GM21360 (cell line): Measurements from ENCODE around the gene RFPL3.
"Not testable (repeated sequence)": the region's sequence is repeated elsewhere in the genome, so short reads cannot be mapped to it uniquely, and the experiment has no call there.

ENCODE experiments used
- ATAC-seq: cut with Tn5 transposase; IDR thresholded peaks from one replicate; pipeline ENCODE4 v1.9.1; 2021; ENCODE audit warnings: mild to moderate bottlenecking, moderate library complexity; ENCODE audit not compliant: unreplicated experiment

RFPL3 gene

DNA sequence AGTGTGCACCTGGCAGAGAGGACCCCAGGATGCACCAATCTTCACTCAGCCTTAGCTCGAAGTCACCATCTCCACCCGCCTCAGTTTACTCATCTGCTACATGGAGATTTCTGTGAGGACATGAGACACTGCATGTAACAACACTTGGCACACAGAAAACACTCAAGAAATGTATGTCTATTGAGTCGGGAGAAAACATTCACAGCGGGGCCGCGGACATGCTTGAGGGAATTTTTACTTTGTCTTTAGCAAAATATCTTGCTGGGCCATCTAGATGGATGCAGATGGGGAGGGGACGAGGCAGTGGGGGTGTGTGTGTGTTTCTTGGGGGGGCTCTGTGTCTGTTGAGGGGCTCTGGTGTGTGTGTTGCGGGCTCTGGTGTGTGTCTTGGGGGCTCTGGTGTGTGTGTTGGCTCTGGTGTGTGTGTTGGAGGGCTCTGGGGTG, 28.4 kb upstream of the RFPL3 start:
- ATAC-seq, result no peak

DNA sequence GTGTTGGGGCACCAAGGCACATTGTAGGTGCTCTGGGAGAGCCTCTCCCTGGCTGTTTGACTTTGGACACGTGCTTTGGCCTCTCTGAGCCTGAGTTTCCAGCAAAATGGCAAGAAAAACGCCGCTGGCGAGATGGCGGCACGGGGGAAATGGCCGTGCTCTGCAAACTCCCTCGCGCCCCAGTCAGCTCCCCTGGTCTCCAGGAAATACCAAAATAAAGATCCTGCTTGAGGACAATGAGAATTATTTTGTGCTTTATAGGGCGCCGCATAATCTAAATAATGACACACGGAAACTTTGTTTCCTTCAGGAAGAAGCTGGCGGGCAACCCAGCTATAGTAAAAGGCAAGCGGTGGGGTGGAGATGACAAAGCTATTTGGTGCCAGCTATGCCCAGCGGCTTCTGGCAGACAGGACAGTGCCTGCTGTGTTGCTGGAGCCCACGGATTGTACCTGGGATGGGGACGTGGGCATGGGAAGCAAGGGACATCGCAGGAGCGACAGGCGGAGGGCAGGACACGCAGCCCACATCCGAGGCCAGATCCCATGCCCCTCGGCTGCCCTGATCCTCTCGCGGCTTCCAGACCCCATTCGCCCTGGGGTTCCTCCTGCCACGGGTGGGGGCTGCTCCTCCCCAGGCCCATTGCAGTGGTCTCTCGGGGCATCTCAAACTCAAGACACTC, 26.3 kb upstream of the RFPL3 start:
- ATAC-seq, result no peak

- no peak for ATAC-seq
Measured at GRCh38 chr22:32331918-32332725, 25.5 kb upstream of the RFPL3 start.

- ATAC-seq, result no peak
Measured at GRCh38 chr22:32333141-32333768, 24.4 kb upstream of the RFPL3 start.

DNA sequence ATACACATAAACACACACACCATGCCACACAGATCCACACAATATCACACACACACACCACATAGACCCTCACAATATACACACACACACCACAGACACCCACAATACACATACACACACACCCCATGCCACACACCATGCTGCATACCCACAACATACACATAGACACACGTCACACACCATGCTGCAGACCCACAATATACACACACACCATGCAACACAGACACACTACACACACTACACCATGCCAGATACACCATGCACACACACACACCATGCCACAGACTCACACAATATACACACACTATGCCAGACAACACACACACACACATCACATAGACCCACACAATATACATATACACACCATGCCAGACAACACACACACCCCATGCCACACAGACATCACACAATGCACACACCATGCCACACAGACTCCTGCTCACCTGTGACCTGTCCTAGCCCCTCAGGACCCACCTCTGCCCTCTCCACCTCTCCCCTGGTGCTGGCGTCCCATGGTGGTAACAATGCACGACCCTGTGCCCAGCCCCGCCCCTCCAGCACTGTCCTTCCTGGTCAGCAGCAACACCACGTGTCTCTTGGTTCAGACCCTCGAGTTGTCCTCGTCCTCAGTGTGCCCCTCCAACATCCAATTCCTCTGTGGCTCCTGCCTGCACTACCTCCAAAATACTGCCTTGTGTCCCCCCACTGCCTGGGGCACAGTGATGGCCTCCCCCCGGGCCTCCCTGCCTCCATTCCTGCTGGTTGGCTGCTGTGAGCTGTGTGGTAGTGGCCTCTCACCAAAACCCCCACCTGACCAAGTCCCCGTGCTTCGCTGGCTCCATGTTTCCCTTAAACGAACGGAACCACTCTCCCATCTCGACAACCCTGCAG, 23.7 kb upstream of the RFPL3 start:
- no peak for ATAC-seq

DNA sequence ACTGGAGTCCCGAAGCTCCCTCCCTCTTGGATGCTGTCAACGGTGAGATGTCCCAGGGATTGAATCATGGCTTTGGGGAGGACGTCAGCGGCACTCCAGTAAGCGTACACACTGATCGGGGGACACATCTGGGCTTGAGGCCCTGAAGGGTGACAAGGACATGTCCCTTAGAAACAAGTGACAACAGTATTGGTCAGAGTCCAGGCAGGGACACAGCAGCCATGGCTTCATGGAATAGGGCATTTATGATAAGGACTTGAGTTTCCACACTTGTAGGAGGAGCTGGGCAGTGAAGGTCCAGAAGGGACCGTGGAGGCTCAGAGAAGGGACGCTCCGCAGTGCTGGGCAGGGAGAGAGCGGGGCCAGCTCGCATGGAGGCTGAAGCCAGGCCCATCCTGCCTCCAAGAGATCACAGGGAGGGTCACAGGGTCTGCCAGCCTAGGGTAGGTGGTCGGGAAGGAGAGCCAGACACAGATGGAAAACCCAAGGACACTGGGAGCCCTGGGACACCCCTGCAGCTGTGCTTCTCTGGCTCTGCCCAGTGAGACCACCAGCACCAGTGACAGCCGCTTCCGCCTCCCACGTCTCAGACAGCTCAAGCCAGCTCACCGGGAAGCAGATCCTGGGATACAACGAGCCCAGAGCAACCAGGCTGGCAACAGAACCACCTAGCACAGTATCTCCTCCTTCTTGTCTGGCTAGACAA, 22.9 kb upstream of the RFPL3 start:
- ATAC-seq, result no peak

GRCh38 chr22:32335471-32335870, 22.2 kb upstream of the RFPL3 start:
- no peak for ATAC-seq

DNA sequence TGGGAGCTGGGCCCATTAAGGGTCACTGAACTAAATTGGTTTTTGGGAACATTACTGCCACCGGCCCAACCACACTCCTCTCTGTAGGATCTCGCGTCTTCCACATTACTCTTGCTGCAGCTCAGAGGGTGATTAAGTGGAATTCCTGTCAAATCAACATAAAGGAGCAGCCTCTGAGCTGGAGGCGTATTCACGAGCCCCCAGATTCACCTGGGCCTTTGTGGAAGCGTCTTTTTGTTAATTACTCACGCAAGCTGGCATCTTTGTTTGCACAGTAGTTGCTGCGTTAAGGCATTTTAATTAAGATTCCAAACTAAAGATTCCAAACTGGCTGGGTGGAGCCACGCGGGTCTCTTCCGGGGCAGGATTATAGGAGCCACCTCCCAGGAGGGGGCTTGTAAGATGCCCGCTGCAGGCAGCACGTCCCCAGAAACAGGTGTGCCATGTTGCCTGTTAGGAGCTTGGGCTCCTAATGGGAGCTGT, 21.5 kb upstream of the RFPL3 start:
- no peak for ATAC-seq

GRCh38 chr22:32336771-32337424, 20.8 kb upstream of the RFPL3 start:
- no peak for ATAC-seq

- not testable (repeated sequence) for ATAC-seq
Measured at GRCh38 chr22:32337425-32337824, 20.2 kb upstream of the RFPL3 start.

DNA sequence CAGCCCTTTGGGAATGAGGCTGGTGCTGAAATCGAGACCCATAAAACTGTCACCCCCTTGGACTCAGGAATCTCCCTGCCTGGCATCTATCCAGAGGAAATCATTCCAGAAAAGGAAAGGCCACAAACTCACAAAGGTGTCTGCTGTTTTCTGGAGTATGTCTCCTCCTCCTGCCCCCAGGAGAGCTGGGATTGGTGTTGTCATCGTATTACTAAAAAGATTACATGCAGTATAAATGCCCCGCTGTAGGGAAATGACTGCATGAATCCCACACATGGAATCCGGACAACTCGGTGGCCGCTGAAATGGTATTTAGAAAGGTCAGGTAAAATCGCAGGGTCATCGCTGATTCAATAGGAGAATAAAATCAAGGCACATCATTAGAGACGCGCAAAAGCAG, 18.9 kb upstream of the RFPL3 start:
- ATAC-seq, result no peak

- no peak for ATAC-seq
Measured at GRCh38 chr22:32339190-32340012, 18.3 kb upstream of the RFPL3 start.

GRCh38 chr22:32340411-32340810, 17.3 kb upstream of the RFPL3 start:
- no peak for ATAC-seq

- no peak for ATAC-seq
Measured at GRCh38 chr22:32341122-32341740, 16.4 kb upstream of the RFPL3 start.

DNA sequence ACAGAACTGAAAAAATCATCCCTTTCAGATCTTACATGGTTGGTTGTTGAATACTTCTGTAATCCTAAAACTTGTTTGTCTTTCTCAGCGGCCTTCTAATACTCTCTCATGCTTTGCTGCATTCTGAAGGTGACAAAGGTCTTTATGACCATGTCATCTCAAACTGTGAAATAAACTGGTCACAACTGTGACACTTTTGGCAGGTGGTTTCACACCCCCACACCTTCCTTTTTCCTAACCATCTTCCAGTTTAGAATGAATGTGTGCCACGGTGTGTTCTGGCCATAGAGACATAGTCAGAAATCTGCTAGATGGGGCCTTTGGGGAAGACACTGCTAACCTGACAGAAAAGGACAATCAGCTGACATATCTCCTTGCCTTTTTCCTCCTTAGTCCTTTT, 14.7 kb upstream of the RFPL3 start:
- no peak for ATAC-seq

DNA sequence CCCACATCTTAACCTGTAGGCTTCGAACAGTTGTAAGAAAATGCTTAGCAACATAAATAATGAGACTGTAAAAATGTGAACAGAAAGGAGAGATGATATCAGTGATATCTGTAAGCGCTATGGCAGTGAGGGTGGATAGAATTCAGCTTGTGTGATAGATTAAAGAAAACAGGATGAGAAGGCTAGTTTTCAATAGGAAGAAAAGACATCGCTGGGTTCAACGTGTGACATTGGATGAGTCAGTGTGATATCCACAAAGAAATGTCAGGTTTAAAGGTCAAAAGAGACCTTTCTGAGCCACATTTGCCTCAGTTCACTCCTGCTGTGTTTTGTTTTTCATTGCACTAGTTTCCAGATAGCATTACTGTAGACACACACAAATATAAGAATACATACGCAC, 13.7 kb upstream of the RFPL3 start:
- ATAC-seq, result no peak

DNA sequence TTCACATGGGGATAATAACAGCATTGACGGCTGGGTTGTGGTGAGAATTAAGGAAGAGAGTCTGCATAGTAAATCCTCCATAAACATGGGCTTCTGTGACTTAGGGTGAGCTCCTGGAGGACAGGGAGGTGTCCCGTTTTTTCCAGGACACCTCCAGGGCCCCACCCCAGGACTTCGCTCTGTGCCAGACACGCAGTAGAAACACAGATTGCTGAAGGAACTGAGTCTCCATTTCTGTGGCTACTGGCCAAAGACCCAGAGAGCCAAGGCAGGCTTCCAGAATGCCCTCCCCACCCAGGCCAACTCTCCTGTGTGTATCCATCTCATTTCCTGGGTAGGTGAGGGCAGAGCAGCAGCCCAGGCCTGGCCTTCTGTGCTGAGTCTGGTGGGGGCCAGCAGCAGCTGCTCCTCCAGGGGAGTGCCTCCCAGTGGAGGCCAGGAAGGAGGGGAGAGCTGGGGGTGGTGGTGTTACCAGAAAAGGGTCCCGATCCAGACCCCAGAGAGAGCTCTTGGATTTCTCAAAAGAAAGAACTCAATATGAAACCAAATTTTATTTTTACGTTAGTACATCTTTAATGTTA, 9.5 kb upstream of the RFPL3 start:
- no peak for ATAC-seq

DNA sequence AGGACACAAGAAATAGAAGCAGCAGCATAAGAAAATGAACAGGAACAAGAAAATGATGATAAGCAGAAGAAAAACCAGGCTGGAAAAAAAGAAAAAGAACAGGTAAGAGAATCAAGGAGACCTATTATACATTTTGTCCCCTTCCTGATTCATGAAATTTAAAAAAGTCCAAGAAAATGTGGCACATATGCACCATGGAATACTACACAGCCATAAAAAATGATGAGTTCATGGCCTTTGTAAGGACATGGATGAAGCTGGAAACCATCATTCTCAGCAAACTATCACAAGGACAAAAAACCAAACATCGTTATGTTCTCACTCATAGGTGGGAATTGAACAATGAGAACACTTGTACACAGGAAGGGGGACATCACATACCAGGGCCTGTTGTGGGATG, 5.8 kb upstream of the RFPL3 start:
- not testable (repeated sequence) for ATAC-seq
